ENCODE data around the gene HIPK2.

Gene HIPK2

GRCh38 chr7:139783647-139784385 is 6.0 kb upstream of the HIPK2 start:
- DNase-seq (ENCODE audit: low read depth in 3 of 3) = no peak

- no peak for DNase-seq (ENCODE audit: low read depth in 3 of 3)
Observed at GRCh38 chr7:139782932-139783331, 5.1 kb upstream of the HIPK2 start.

DNA sequence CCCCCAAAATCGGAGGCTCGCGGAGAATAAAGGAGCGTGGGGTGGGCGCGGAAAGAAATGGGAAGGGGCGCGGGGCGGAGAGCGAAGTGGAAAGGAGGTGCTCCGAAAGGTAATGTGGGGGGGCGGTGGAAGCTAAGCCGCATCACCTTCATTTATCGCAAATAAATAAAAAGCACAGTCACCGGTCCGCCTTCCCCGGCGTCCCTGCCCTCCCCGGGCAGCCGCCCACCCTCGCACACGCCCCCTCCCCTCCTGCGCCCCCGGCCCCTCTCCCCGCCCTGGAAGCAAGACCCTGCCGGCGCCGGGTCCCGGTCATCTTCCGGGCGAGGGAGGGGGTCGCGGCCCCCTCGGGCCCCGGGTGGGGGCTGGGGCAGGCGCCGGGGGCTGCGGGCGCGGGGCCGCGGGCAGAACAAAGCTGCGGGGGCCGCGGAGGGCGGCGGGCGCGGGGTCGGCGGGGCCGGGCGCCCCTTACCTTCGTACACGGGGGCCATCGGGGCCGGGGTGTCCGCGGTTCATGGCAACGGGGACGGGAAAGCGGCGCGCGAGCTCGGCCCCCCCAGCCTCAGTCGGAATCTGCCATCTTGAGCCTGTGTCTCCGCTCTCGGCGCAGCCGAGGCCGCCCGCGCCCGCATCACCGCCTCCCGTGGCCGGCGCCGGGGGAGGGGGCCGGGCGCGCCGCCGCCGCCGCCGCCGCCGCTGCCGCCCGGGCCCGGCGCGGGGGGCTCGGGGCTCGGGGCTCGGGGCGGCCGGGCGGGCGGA is 486 bp downstream of the HIPK2 start:
- DNase-seq (ENCODE audit: low read depth in 3 of 3) = peak in 1 of 3 experiments; percentile 28

- DNase-seq (ENCODE audit: low read depth in 3 of 3) = no peak
Observed at GRCh38 chr7:139776486-139777132, 1.2 kb downstream of the HIPK2 start.

GRCh38 chr7:139775829-139776266 is 1.9 kb downstream of the HIPK2 start:
- DNase-seq (ENCODE audit: low read depth in 3 of 3) = peak in 2 of 3 experiments; percentile 33 to 45

- no peak for DNase-seq (ENCODE audit: low read depth in 3 of 3)
Observed at GRCh38 chr7:139774376-139774775, 3.4 kb downstream of the HIPK2 start.

DNA sequence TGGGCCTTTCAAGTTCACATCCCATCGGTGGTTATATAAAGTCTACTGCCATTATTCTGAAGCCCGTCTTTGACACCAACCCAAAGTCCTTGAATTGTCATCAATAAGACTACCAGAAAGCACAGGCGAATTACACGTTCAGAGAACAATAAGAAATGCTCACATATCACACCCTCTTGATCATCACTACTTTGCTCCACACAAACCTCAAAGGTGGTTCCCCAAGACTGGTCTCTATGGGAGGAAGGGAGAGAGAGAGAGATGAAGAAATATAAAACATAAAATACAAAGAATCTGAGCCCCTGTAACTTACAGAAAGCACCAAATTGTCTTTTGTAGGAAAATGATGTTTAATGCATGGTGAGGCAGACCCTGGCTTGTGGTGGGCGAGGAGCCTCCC is 4.4 kb downstream of the HIPK2 start:
- no peak for DNase-seq (ENCODE audit: low read depth in 3 of 3)

- no peak for DNase-seq (ENCODE audit: low read depth in 3 of 3)
Observed at GRCh38 chr7:139772873-139773272, 4.9 kb downstream of the HIPK2 start.

DNA sequence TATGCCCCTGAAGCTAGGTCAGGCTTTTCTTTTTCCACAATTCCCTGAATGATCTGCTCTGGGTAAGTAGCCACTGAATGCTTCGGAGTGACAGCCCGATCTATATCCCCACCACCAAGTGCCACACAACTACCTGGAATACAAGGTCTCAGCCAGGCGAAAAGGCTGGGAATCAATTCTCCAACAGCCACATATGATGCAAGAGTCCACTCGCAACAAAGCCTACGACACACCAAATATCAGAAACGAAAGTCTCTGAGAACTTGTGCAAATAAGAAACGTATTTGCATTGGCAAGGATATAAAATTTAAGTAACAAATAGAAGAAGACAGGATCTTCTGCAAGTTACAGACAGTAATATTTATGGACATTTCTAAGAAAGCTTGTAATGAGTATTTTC is 5.7 kb downstream of the HIPK2 start:
- DNase-seq (ENCODE audit: low read depth in 3 of 3) = no peak

DNA sequence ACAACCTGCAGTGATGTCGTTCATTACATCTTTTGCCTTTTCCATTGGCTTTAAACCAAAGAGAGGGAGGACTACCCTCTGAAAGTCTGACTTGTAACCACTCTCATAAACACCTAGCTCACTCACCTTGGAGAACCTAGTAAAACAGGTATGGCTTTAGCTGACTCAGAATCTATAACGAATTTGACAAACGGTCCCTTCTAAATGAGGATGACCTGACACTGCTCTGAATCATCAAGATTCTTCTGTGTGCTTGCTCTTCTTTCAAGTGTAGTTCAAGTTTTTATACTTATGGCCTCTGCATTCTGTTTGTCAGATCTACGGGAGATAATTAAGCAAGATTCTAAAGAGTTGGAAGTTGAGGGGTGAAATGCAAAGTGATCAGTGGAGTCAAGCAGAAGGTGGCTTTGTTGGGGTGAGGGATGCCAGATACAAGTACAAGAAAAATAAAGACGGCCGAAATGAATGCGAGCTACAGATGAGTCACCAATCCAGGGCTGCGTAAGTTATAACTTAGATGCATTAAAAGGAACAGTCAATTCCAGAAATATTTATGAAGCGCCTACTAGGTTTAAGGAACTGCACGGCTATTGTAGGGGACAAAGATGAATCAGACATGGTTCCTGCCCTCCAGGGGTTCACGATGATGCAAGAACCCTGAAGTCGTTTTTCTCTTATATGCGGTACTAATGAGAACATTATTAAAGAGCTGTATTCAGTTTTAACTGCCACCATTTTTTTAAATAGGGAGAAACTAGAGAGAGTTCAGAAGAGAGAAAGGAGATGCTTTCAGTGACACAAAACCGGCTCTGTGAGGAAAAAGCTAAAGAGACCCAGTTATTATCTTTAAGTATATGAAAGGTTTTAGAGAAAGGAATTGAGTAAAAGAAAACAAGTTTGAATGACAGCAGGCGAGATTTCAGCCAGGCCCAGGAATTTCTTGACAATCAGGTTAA is 6.5 kb downstream of the HIPK2 start:
- DNase-seq (ENCODE audit: low read depth in 3 of 3) = no peak

GRCh38 chr7:139769761-139770160 is 8.0 kb downstream of the HIPK2 start:
- DNase-seq (ENCODE audit: low read depth in 3 of 3) = no peak

DNA sequence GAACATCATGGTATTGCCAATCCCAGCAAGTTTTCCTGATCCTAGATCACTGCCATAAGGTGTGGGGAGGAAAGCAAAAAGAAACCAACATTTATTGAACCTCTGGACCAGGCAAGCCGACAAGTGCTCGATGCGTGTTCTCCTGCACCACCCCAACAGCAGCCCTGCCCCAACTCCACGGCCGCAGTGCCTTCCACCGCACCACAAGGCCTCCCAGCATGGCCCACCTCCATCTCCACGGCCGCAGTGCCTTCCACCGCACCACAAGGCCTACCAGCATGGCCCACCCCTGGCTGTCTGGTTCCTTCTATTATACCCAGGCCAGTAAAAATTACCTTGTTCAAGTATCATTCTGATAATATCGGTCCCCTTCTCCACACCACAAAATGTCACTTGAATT is 8.7 kb downstream of the HIPK2 start:
- no peak for DNase-seq (ENCODE audit: low read depth in 3 of 3)

- DNase-seq (ENCODE audit: low read depth in 3 of 3) = no peak
Observed at GRCh38 chr7:139768249-139768824, 9.5 kb downstream of the HIPK2 start.

GRCh38 chr7:139767561-139767982 is 10.2 kb downstream of the HIPK2 start:
- no peak for DNase-seq (ENCODE audit: low read depth in 3 of 3)

DNA sequence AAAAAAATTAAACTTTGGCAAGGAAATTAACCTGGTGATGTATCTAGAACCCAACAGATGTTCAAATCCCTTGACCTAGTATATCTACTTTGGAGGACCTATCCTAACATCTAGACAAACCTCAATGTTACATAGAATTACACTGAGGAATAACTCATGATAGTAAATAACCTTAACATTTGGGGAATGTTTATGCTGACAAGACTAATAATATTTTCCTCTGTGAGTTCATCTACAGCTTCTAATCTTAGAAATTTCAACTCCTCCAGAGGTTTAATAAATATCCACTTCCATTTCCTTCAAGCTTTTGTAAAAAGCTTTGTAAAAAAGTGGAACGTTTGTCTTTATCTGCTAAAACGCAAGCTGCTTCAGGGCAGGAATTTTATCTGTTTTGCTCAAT is 12.7 kb downstream of the HIPK2 start:
- DNase-seq (ENCODE audit: low read depth in 3 of 3) = no peak

- DNase-seq (ENCODE audit: low read depth in 3 of 3) = no peak
Observed at GRCh38 chr7:139763330-139763729, 14.5 kb downstream of the HIPK2 start.

DNA sequence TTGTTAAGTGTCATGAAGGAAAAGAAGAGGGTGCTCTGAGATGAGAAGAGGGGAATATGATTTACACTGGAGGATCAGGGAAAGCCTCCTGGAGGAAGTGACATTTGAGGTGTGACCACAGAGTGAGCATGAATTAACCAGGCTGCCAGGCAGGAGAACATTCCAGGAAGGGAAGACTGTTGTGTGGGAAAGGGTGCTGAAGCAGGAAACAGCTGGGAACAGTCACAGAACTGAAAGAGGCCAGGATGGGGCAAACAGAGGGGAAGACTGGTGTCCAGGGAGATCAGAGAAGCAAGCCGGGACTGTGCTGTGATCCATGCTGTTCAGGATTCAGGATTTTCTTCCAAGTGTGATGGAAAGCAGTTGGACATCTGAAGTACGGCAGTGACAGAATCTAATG is 14.9 kb downstream of the HIPK2 start:
- no peak for DNase-seq (ENCODE audit: low read depth in 3 of 3)

DNA sequence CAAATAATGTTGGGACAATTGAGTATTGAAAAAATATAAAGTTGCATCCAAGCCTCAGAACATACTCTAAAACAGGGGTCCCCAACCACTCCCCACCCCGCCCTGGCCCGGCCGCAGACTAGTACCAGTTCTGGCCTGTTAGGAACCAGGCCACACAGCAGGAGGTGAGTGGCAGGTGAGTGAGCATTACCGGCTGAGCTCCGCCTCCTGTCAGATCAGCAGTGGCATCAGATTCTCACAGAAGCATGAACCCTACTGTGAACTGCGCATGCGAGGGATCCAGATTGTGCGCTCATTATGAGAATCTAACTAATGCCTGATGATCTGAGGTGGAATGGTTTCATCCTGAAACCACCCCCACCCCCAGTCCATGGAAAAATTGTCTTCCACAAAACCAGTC is 19.4 kb downstream of the HIPK2 start:
- no peak for DNase-seq (ENCODE audit: low read depth in 3 of 3)

GRCh38 chr7:139757968-139758367 is 19.8 kb downstream of the HIPK2 start:
- no peak for DNase-seq (ENCODE audit: low read depth in 3 of 3)

GRCh38 chr7:139753693-139754111 is 24.1 kb downstream of the HIPK2 start:
- DNase-seq (ENCODE audit: low read depth in 3 of 3) = no peak

DNA sequence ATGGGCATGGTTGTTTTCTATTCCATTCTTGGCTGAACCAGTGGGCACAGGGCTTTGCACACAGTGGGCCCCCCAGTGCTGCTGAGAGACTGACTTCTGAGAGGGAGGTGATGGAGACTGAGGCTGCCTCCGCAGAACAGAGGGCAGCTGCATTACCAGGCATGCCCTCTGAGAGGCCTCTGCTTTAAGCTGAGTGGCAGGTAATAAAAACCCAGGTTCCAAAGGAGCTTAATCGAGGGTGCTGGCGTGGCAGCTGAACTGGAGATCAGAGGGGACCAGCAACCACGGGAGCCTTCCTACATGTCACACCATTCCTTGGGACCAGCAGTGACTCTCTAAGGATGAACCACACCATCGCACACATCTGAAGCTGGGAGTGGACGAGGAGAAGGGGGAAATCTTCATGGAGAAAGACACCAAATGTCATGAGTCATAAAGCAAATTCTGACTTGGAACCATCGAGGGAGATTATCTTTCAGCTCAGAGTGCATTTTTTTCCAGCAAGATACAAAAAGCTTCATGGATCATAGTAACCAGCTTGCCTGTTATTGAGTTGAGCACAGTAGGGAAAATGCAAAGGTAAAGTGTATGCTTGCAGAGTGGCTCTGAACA is 24.6 kb downstream of the HIPK2 start:
- no peak for DNase-seq (ENCODE audit: low read depth in 3 of 3)

Measured in stimulated activated CD4-positive, alpha-beta T cell treated with anti-CD3 and anti-CD28 coated beads, TNF-alpha, amount 100 ng/mL, for 24 hours (primary cell).